Right lobe of liver (tissue), 4 donors: Measurements from ENCODE around the gene HCN1.

ENCODE experiments used
- CTCF ChIP-seq, 4 donors: fragments of 200-600 bp in 3 of 4; fragments of 450-650 bp in 1 of 4; IDR thresholded peaks; one replicate each; pipeline versions ENCODE4 v1.5.1 to v1.8.0; 2016 to 2022; ENCODE audit warnings: antibody characterized with exemption in 4 of 4, mild to moderate bottlenecking in 2 of 4
- POLR2A ChIP-seq: fragments of 450-650 bp; IDR thresholded peaks from one replicate; pipeline ENCODE4 v1.6.1; 2017; ENCODE audit warnings: antibody characterized with exemption, mild to moderate bottlenecking
- donor health status: DM: no; HTN: no; CAD: no.
- donor health status: DM: no; HTN: no; CAD: no.
- donor health status: DM: no; HTN: yes; CAD: no.

GRCh38 chr5:45521067-45521466 lies 175.1 kb downstream of the HCN1 start:
- TF ChIP-seq POLR2A = no peak
- peak; percentile 51 to 66 (median 60) for TF ChIP-seq CTCF (IDR thresholded peaks at IDR 0.05)
